ENCODE measurements around the gene SHISA3. TPM values are rescaled to one million over a fixed set of nuclear protein-coding genes. Genes with fewer than 3 reads are reported as not detected.
A peak's percentile ranks its signal among the peaks of the same experiment; 100 is the strongest.

SHISA3 gene
- total and polyA plus RNA-seq, 2 of the 13 experiments (the other 11 are each of a cell fraction or from before 2014, with no cell fraction given) = not detected

DNA sequence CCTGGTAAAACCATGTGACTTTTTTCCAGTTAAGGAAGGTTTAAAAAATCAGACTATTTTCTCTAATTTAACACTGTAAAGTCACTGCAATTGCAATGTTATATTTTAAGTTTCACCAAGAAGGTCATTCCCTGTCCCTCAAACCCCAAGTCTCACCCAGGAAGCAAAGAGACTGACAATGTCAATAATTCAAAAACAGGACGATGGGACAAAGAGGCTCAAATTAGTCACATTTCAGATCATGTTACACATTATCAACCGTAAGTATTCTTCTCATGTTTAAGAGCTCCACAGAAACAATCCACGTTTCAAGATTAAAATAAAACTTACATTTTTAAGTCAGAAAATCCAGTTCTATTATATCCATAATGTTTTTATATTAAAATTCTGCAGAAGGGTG is 13.2 kb downstream of the SHISA3 start:
- no peaks in the 10 kb centered on the region for H3K4me1 ChIP-seq (ENCODE audit: insufficient read depth, low read length)
- no peak overlapping the region for H2AFZ ChIP-seq (ENCODE audit: low read length)
- no peaks in the 10 kb centered on the region for H3K27me3 ChIP-seq (ENCODE audit: control insufficient read depth in 1 of 2, insufficient read depth in 2 of 2, low read length in 2 of 2)
- in situ Hi-C loops (cut with HindIII; ENCODE audit: extremely low pct_ligation_motif_present, low pct_unique_long_range_greater_than_20kb) (no loop called here), intact Hi-C loops (cut with micrococcal nuclease; ENCODE audit: unreplicated experiment) (no loop called here)
- POLR2A ChIA-PET = no interaction called here
- no peak for DNase-seq (ENCODE audit: low spot score)
- TF ChIP-seq, protein P1, sequence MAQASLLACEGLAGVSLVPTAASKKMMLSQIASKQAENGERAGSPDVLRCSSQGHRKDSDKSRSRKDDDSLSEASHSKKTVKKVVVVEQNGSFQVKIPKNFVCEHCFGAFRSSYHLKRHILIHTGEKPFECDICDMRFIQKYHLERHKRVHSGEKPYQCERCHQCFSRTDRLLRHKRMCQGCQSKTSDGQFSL (CRISPR knock-in tag; IDR thresholded peaks at IDR 0.05) = no peak
- no peak for TF ChIP-seq ZNF558 (CRISPR knock-in tag; IDR thresholded peaks at IDR 0.05; ENCODE audit: borderline replicate concordance)
- TF ChIP-seq, protein P2, sequence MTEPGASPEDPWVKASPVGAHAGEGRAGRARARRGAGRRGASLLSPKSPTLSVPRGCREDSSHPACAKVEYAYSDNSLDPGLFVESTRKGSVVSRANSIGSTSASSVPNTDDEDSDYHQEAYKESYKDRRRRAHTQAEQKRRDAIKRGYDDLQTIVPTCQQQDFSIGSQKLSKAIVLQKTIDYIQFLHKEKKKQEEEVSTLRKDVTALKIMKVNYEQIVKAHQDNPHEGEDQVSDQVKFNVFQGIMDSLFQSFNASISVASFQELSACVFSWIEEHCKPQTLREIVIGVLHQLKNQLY (CRISPR knock-in tag; IDR thresholded peaks at IDR 0.05) = no peak
- TF ChIP-seq MEIS2 (CRISPR knock-in tag; IDR thresholded peaks at IDR 0.05) = no peak
- TF ChIP-seq IRF2 (CRISPR knock-in tag; IDR thresholded peaks at IDR 0.05) = no peak
- no peak for TF ChIP-seq ZFP90 (CRISPR knock-in tag; IDR thresholded peaks at IDR 0.05; ENCODE audit: borderline replicate concordance)
- 74% methylated on average over 3 of the region's 3 CpGs for WGBS (ENCODE audit: low lambda C conversion rate)
- H3K79me2 ChIP-seq (ENCODE audit: insufficient read depth, low read length) = no peaks in the 10 kb centered on the region
- H4K20me1 ChIP-seq (ENCODE audit: insufficient read depth, low read length) = no peaks in the 10 kb centered on the region
- no TSS peak for BruUV-seq (replicated peaks)
- no peak overlapping the region for H3K9ac ChIP-seq (ENCODE audit: insufficient read depth, low read depth, low read length)
- H3K4me3 ChIP-seq (replicated peaks in 1 of 3; ENCODE audit: insufficient read depth in 1 of 3, low read depth in 2 of 3, low read length in 3 of 3) = no peak overlapping the region
- ATAC-seq = no peak
- H3K36me3 ChIP-seq (replicated peaks in 1 of 2; ENCODE audit: control insufficient read depth in 1 of 2, insufficient read depth in 2 of 2, low read length in 2 of 2) = no peaks in the 10 kb centered on the region
- H3K9me3 ChIP-seq (ENCODE audit: low read length) = no peaks in the 10 kb centered on the region
- no peak overlapping the region for H3K4me2 ChIP-seq (ENCODE audit: low read depth, low read length)
- FAIRE-seq = no peak
- H3K27ac ChIP-seq (ENCODE audit: extremely low read length, insufficient read depth, low read length) = no peak overlapping the region
- CTCF ChIA-PET (ENCODE audit: low intra/inter-chr PET ratio, low total read pairs) = no interaction called here

DNA sequence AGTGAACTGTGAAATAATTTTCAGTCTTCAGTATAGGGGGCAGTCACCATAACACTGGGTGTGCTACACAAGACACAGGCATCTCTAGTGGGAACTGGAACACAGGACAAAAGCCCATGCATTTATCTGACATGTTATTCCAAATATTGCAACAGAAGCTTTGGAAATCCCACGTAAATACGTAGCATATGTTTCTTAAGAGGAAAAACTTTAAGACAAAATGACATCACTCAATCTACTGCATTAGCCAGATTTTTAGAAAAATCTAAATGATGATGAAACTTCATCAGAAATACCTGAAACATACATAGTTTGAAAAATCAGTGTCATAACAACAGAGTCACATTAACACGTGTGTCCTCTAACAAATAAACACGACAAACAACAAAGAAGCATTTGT is 14.5 kb downstream of the SHISA3 start:
- in situ Hi-C loops (cut with HindIII; ENCODE audit: extremely low pct_ligation_motif_present, low pct_unique_long_range_greater_than_20kb) = no loop called here
- BruUV-seq (replicated peaks) = no TSS peak
- no peak overlapping the region for H3K4me2 ChIP-seq (ENCODE audit: low read depth, low read length)
- no peaks in the 10 kb centered on the region for H3K9me3 ChIP-seq (ENCODE audit: low read length)
- H3K27ac ChIP-seq (ENCODE audit: extremely low read length, insufficient read depth, low read length) = no peak overlapping the region
- TF ChIP-seq AKAP8 (CRISPR knock-in tag; IDR thresholded peaks at IDR 0.05) (no peak), ATF7 (IDR thresholded peaks at IDR 0.05) (peak; percentile 65), ATF7 (CRISPR knock-in tag; IDR thresholded peaks at IDR 0.05) (no peak)
- FAIRE-seq = no peak
- 80% methylated on average over 4 of the region's 4 CpGs for whole genome bisulfite sequencing (ENCODE audit: low lambda C conversion rate)
- H3K9ac ChIP-seq (ENCODE audit: insufficient read depth, low read depth, low read length) = no peak overlapping the region
- intact Hi-C loops (cut with micrococcal nuclease; ENCODE audit: unreplicated experiment) = no loop called here
- H3K4me3 ChIP-seq (replicated peaks in 1 of 3; ENCODE audit: insufficient read depth in 1 of 3, low read depth in 2 of 3, low read length in 3 of 3) = no peak overlapping the region
- H3K27me3 ChIP-seq (ENCODE audit: control insufficient read depth in 1 of 2, insufficient read depth in 2 of 2, low read length in 2 of 2) = no peaks in the 10 kb centered on the region
- no peaks in the 10 kb centered on the region for H3K79me2 ChIP-seq (ENCODE audit: insufficient read depth, low read length)
- no peak for DNase-seq (ENCODE audit: low spot score)
- ChIA-PET POLR2A (no interaction called here), CTCF (ENCODE audit: low intra/inter-chr PET ratio, low total read pairs) (no interaction called here)
- no peaks in the 10 kb centered on the region for H3K36me3 ChIP-seq (replicated peaks in 1 of 2; ENCODE audit: control insufficient read depth in 1 of 2, insufficient read depth in 2 of 2, low read length in 2 of 2)
- ATAC-seq = no peak
- no peaks in the 10 kb centered on the region for H3K4me1 ChIP-seq (ENCODE audit: insufficient read depth, low read length)
- H2AFZ ChIP-seq (ENCODE audit: low read length) = no peak overlapping the region
- no peaks in the 10 kb centered on the region for H4K20me1 ChIP-seq (ENCODE audit: insufficient read depth, low read length)

Measured in HepG2 (cell line).